WERI-Rb-1 (cell line): ENCODE measurements around the gene CAMSAP3.

ENCODE experiments used
- DNase-seq: peaks from one replicate; pipeline ENCODE4 v3.0.0-alpha.2; 2020
- H3K27ac ChIP-seq: fragments of 250-450 bp; sonication (Bioruptor Pico); 2 replicates; pipeline ENCODE4 v1.5.1; 2020; ENCODE audit warnings: mild to moderate bottlenecking, moderate library complexity
- H3K27me3 ChIP-seq: fragments of 250-450 bp; sonication (Bioruptor Pico); 2 replicates; pipeline ENCODE4 v1.5.1; 2021; ENCODE audit warnings: mild to moderate bottlenecking, low read depth, moderate library complexity; ENCODE audit not compliant: insufficient read depth, severe bottlenecking
- H3K36me3 ChIP-seq: fragments of 250-450 bp; sonication (Bioruptor Pico); 2 replicates; pipeline ENCODE4 v1.5.1; 2020; ENCODE audit warnings: mild to moderate bottlenecking, moderate library complexity
- H3K4me3 ChIP-seq: 2 replicates; pipeline ENCODE4 v1.5.1; 2011; ENCODE audit warnings: low read depth, mild to moderate bottlenecking, control low read depth, low read length
- H3K9me3 ChIP-seq: fragments of 250-450 bp; sonication (Bioruptor Pico); 2 replicates; pipeline ENCODE4 v1.5.1; 2021; ENCODE audit warnings: mild to moderate bottlenecking, moderate library complexity; ENCODE audit not compliant: severe bottlenecking
- CTCF ChIP-seq: IDR thresholded peaks from 2 replicates; pipeline ENCODE4 v1.5.1; 2011; ENCODE audit warnings: low read depth, mild to moderate bottlenecking, control low read depth, inconsistent platforms, low read length

Gene CAMSAP3

DNA sequence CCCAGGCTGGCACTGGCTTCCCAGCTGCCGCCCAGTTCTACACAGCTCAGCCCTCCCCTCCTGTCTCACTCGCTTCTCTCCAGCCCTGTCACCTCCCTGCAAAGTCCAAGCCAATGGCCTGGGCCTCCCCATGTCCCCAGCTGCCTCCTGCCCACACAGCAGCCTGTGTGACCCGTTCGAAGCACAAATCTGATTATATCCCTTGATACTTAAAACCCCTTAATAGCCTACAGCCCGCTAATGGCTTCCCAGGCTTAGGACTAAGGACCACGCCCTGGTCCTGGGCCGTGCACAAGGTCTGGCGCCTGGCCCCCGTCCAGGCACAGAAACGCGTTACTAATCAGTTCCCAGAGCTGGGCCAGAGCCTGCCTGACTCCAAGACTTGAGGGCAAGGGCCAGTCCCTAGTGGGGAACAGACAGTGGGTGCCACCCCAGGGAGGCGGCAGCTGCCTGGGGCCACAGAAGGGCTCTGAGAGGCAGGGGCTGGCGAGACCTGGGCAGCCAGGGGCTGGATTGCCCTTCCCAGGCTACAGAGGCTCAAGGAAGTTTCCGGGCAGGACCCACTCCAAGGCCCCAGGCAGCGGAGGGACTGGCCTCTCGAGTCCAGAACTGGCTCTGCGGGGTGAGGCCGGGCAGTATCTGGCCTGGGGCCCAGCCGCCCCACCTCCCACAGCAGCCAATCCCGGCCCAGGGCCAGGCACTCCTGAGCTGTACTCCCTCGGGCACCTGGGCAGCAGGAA lies 23.3 kb downstream of the CAMSAP3 start:
- Histone ChIP-seq H3K4me3 (no peak overlapping the region; the same call in 1 of the 2 replicates), H3K36me3 (peaks cover 61% of the 10 kb centered on the region), H3K27ac (peak overlapping the region; percentile 78), H3K9me3 (no peaks in the 10 kb centered on the region), H3K27me3 (no peaks in the 10 kb centered on the region)
- no peak for TF ChIP-seq CTCF
- peak; percentile 95 for DNase-seq

DNA sequence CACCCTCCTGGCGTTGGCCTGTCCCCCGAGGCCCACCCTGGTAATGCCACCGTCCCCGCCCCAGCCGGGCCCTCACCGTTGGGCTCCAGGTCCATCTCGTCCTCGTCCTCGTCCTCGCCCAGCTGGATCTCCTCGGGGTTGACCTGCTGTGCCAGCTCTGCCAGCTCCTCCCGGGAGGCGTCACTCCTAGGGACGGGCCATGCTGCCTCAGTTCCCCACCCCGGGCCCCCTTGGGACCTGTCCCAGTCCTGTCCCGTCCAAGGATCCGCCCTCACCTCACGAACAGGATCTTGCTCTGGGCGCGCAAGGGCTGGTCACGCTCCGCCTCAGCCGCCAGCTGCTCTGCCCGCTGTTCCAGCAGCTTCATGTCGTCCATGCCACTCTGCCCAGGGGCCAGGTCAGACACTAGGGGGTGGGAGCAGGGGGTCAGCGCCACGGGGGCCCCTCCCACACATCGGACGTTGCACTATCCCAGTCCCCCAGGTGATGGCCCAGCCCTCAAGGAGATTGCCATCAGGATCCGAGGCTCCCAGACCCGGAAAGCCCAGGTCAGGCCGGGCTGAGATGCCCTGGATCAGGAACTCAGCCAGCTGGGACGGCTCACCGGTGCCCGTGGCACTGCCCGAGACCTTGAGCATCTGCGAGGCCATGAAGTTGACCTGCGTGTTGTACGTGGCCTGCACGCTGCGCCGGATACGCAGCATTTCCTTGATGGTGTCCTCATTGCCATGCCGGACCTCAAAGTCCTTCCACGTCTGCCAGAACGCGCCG lies 24.2 kb downstream of the CAMSAP3 start:
- Histone ChIP-seq H3K4me3 (no peak overlapping the region), H3K9me3 (no peaks in the 10 kb centered on the region), H3K27me3 (no peaks in the 10 kb centered on the region), H3K27ac (no peak overlapping the region), H3K36me3 (peaks cover 61% of the 10 kb centered on the region)
- DNase-seq, result no peak
- no peak for TF ChIP-seq CTCF

DNA sequence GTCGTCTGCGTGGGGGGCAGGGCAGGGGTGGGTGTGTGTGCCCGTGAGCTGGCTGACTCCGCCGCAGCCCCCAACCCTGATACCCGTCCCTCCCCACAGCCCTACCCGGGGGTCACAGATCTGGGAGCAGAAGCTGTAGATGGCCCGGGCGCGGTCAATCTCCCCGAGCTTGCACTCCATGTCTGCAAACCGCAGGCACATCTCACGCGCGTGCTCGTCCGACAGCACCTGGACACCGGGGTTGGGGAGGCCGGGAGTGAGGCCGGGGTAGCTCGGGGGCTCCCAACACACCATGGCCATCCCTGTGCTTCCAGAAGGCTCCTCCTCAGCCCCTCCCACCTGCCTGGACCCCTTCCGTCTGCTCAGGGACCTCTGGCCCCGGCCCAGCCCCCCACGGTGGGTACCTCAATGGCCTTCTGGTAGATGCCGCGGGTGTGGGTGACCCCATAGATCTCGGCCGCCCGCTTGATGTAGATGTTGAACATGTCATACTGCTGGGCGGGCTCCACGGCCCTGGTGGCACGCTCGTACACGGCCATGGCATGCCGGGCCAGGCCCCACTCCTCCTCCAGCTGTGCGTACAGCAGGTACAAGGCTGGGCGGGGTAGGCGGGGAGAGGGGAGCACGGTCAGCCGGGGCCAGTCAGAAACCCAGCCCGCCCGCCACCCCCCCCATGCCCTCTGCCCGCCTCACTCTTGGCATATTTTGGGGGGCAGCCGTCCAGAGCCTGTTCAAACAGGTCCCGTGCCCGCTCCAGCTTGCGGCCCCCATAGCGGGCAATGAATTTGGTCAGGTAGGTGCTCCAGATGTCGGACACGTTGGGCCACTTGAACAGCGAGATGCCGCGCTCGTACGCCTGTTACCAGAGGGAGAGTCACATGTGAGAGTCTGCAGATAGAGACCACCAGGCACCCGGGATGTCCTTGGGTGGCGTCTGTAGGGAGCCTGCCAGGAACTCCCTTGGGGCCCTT lies 25.1 kb downstream of the CAMSAP3 start:
- no peak overlapping the region for H3K4me3 ChIP-seq
- no peak overlapping the region for H3K27ac ChIP-seq
- peaks cover 64% of the 10 kb centered on the region for H3K36me3 ChIP-seq
- DNase-seq, result no peak
- no peaks in the 10 kb centered on the region for H3K27me3 ChIP-seq
- H3K9me3 ChIP-seq, result no peaks in the 10 kb centered on the region
- TF ChIP-seq CTCF, result no peak

- Histone ChIP-seq H3K36me3 (peaks cover 62% of the 10 kb centered on the region), H3K27me3 (no peaks in the 10 kb centered on the region), H3K27ac (no peak overlapping the region), H3K4me3 (no peak overlapping the region), H3K9me3 (no peaks in the 10 kb centered on the region)
- DNase-seq, result no peak
- TF ChIP-seq CTCF, result no peak
Measured at GRCh38 chr19:7622933-7623685, 27.4 kb downstream of the CAMSAP3 start.
